AG04450 (cell line): ENCODE measurements around the gene AEN. TPM values are rescaled to one million over a fixed set of nuclear protein-coding genes. Genes with fewer than 3 reads are reported as not detected.

Experiments used
- CTCF ChIA-PET: fragments of 300-600, 350-600 bp; formaldehyde crosslinking; extraction: SDS; loops from one replicate; lab custom pipeline; 2022; ENCODE audit warnings: antibody characterized with exemption, inconsistent platforms; lab: Charles Lee
- POLR2A ChIA-PET: fragments of 350-600 bp; formaldehyde crosslinking; extraction: SDS; loops from one replicate; lab custom pipeline; 2021; ENCODE audit warnings: antibody characterized with exemption, inconsistent platforms; lab: Yijun Ruan, JAX
- DNase-seq: peaks from one replicate; pipeline ENCODE4 v3.0.0-alpha.2; 2011; ENCODE audit warnings: low read depth, low spot score
- H3K27ac ChIP-seq: one replicate; pipeline ENCODE4 v1.5.1; 2012; ENCODE audit warnings: low read depth, low read length, control low read depth
- H3K27me3 ChIP-seq: one replicate; pipeline ENCODE4 v1.6.0; 2012; ENCODE audit warnings: low read length; ENCODE audit not compliant: control insufficient read depth, insufficient read depth
- H3K4me3 ChIP-seq: 2 replicates; pipeline ENCODE4 v1.5.1; 2011; ENCODE audit warnings: mild to moderate bottlenecking, low read depth, low read length, control low read depth
- H3K9me3 ChIP-seq: 2 replicates; pipeline ENCODE4 v1.5.1; 2012; ENCODE audit warnings: low read length; ENCODE audit not compliant: control insufficient read depth, insufficient read depth
- polyA plus RNA-seq: library from polyadenylated mRNA; depleted of rRNA; stranded (reverse); fragments of >200 nt; gene quantifications from 2 replicates; pipeline ENCODE4 v1.2.3, GENCODE V29; 2011; rRNA removed
- small RNA-seq: library from RNA; depleted of rRNA; stranded (forward); fragments of <200 nt; gene quantifications from one replicate; pipeline ENCODE3, GENCODE V24; 2012; ENCODE audit warnings: low read depth; ENCODE audit not compliant: insufficient read length
- TF ChIP-seq, protein P1 (sequence below): IDR thresholded peaks from 2 replicates; pipeline ENCODE4 v1.5.1; 2011; ENCODE audit warnings: low read depth, low read length, control low read depth, inconsistent platforms

The AEN gene
- polyA plus RNA-seq, 1 experiment = 41.8 TPM

DNA sequence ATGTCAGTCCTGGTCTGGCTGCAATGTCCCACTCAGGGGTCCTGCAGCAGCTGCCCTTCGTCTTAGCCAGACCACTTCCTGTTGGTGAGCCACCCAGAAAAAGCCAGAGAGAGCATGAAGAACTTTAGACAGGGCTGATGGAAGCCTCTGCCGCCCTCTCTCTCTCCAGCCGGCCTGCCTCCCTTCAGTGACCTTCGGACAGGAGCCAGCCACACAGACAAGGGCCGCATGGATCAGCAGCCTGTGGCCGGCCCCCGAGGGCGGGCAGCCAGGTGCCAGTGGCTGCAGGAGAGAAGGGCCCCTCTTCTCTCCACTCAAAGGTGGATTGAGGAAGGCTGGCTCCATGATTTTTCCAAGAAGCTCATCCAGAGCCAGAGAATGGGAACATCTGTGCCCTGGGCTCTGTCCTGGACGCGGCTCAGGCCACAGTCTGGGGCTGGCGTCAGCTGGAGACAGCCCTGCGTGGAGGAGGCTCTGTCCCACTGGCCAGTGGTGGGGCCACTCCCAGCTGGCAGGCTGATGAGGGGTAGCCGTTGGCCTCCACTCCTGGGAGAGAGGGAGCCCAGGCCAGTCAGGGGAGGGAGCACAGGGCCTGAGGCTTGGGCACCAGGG lies 60.6 kb downstream of the AEN start:
- POLR2A ChIA-PET = no interaction called here
- Histone ChIP-seq H3K27ac (no peak overlapping the region), H3K9me3 (no peaks in the 10 kb centered on the region; the same call in 1 of the 2 replicates), H3K27me3 (peaks cover 10% of the 10 kb centered on the region), H3K4me3 (no peak overlapping the region)
- DNase-seq = no peak
- CTCF ChIA-PET = interaction anchor here (0.5 to 0.6 kb wide), 2 partner anchors 160 to 374 kb away, joined by 3 to 10 read pairs; no protein-coding TSS in a partner anchor
- TF ChIP-seq, protein P1, sequence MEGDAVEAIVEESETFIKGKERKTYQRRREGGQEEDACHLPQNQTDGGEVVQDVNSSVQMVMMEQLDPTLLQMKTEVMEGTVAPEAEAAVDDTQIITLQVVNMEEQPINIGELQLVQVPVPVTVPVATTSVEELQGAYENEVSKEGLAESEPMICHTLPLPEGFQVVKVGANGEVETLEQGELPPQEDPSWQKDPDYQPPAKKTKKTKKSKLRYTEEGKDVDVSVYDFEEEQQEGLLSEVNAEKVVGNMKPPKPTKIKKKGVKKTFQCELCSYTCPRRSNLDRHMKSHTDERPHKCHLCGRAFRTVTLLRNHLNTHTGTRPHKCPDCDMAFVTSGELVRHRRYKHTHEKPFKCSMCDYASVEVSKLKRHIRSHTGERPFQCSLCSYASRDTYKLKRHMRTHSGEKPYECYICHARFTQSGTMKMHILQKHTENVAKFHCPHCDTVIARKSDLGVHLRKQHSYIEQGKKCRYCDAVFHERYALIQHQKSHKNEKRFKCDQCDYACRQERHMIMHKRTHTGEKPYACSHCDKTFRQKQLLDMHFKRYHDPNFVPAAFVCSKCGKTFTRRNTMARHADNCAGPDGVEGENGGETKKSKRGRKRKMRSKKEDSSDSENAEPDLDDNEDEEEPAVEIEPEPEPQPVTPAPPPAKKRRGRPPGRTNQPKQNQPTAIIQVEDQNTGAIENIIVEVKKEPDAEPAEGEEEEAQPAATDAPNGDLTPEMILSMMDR = no peak

Small RNA genes within 50 kb of the gene (small RNA-seq; reads per million reads assigned to genes)
- gene MIR1179 (8.3 reads per million, percentile 67 among the genes with 10 or more reads in this experiment), gene MIR7-2 (8.6 reads per million, percentile 67 among the genes with 10 or more reads in this experiment)

Other genes with a start within 250 kb of the AEN start
- 23.1 and 28.0 TPM in 2 replicates for gene MRPL46, start 154.0 kb upstream of the AEN start, polyA plus RNA-seq
- 55.6 and 65.0 TPM in 2 replicates for gene MRPS11, start 153.6 kb upstream of the AEN start, polyA plus RNA-seq
- 7.3 and 7.7 TPM in 2 replicates for gene DET1, start 74.7 kb upstream of the AEN start, polyA plus RNA-seq
- gene ISG20, start 17.7 kb downstream of the AEN start, polyA plus RNA-seq = 5.2 and 5.5 TPM in 2 replicates
- gene ACAN, start 182.1 kb downstream of the AEN start, polyA plus RNA-seq = 0.20 and 0.22 TPM in 2 replicates